ENCODE results near the gene NUDC. TPM values are rescaled to one million over a fixed set of nuclear protein-coding genes. Genes with fewer than 3 reads are reported as not detected.

Gene NUDC
- total and polyA plus RNA-seq, 2 of the 13 experiments (the other 11 are each of a cell fraction or from before 2014, with no cell fraction given) = 34.7 to 104 TPM

DNA sequence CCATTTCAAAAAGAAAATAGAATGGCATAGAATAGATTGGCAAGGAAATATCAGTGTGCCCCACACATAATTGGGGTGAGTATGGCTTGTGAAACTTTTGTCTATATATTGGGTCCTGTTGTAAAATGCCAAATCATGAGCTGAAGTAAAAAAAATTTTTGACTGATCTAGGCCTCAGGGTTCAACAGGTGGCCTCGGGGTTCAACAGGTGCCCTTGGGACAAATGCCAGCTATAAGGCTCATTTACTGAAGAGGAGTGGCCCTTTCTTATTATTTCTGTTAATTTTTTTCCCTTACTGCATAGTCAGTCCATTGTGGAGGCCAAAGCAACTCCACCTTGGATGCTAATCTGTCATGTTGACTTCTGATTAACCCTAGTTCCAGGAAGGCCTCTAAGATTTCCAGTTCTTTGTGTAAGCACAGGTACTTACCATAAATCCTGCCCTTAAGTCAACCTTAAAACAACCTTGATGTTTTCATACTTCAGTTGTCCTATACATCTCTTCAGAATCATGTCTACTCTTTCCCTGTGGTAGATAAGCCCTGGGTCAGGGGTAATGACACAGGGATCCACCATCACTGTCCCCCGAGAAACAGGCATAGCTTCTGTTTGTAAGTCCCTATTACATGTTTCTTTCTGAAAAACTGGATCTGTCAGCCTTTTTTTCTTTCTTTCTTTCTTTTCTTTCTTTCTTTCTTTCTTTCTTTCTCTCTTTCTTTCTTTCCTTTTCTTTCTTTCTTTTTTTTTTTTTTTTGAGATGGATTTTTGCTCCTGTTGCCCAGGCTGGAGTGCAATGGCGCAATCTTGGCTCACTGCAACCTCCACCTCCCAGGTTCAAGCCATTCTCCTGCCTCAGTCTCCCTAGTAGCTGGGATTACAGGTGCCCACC, 55.3 kb downstream of the NUDC start:
- DNase-seq (ENCODE audit: low spot score) (no peak), ATAC-seq (no peak), FAIRE-seq (no peak)
- Histone ChIP-seq H3K27ac (ENCODE audit: extremely low read length, insufficient read depth, low read length) (no peak overlapping the region), H2AFZ (ENCODE audit: low read length) (no peak overlapping the region), H3K36me3 (replicated peaks in 1 of 2; ENCODE audit: control insufficient read depth in 1 of 2, insufficient read depth in 2 of 2, low read length in 2 of 2) (no peaks in the 10 kb centered on the region), H3K4me1 (ENCODE audit: insufficient read depth, low read length) (peaks cover 38% of the 10 kb centered on the region), H3K9ac (ENCODE audit: insufficient read depth, low read depth, low read length) (no peak overlapping the region), H3K4me2 (ENCODE audit: low read depth, low read length) (no peak overlapping the region), H3K27me3 (ENCODE audit: control insufficient read depth in 1 of 2, insufficient read depth in 2 of 2, low read length in 2 of 2) (no peaks in the 10 kb centered on the region), H3K79me2 (ENCODE audit: insufficient read depth, low read length) (no peaks in the 10 kb centered on the region), H3K9me3 (ENCODE audit: low read length) (no peaks in the 10 kb centered on the region), H3K4me3 (replicated peaks in 1 of 3; ENCODE audit: insufficient read depth in 1 of 3, low read depth in 2 of 3, low read length in 3 of 3) (no peak overlapping the region), H4K20me1 (ENCODE audit: insufficient read depth, low read length) (no peaks in the 10 kb centered on the region)
- ChIA-PET CTCF (ENCODE audit: low intra/inter-chr PET ratio, low total read pairs) (no interaction called here), POLR2A (interaction anchor here (0.8 to 1.6 kb wide), 5 partner anchors 10 to 63 kb away, joined by 3 to 6 read pairs (median 4); no protein-coding TSS in a partner anchor)
- TF ChIP-seq PHF8 (CRISPR knock-in tag; IDR thresholded peaks at IDR 0.05) (no peak), NCOA2 (CRISPR knock-in tag; IDR thresholded peaks at IDR 0.05) (peak; percentile 74), GPN1 (CRISPR knock-in tag; IDR thresholded peaks at IDR 0.05; ENCODE audit: borderline replicate concordance) (no peak), TOE1 (CRISPR knock-in tag; IDR thresholded peaks at IDR 0.05) (no peak), NFE2 (CRISPR knock-in tag; IDR thresholded peaks at IDR 0.05) (no peak), SOX13 (IDR thresholded peaks at IDR 0.05) (no peak), SOX13 (CRISPR knock-in tag; conservative IDR thresholded peaks at IDR 0.05 in 1 of 2, IDR thresholded peaks at IDR 0.05 in 1 of 2) (peak in 1 of 2 experiments; percentile 12; a peak in 1 of 4 replicates), YEATS4 (CRISPR knock-in tag; IDR thresholded peaks at IDR 0.05; ENCODE audit: borderline replicate concordance) (no peak), RARA (CRISPR knock-in tag; IDR thresholded peaks at IDR 0.05) (peak; percentile 11; the same call in 1 of the 2 replicates), PPARG (CRISPR knock-in tag; conservative IDR thresholded peaks at IDR 0.05) (no peak), IRX3 (CRISPR knock-in tag; IDR thresholded peaks at IDR 0.05; ENCODE audit: borderline replicate concordance, low read depth) (no peak), POLR2A (IDR thresholded peaks at IDR 0.05; ENCODE audit: insufficient read depth in 1 of 2, low read depth in 2 of 2, low read length in 2 of 2) (no peak), HOXA5 (CRISPR knock-in tag; IDR thresholded peaks at IDR 0.05) (no peak), CC2D1A (CRISPR knock-in tag; IDR thresholded peaks at IDR 0.05) (no peak)
- TF ChIP-seq, protein P1, sequence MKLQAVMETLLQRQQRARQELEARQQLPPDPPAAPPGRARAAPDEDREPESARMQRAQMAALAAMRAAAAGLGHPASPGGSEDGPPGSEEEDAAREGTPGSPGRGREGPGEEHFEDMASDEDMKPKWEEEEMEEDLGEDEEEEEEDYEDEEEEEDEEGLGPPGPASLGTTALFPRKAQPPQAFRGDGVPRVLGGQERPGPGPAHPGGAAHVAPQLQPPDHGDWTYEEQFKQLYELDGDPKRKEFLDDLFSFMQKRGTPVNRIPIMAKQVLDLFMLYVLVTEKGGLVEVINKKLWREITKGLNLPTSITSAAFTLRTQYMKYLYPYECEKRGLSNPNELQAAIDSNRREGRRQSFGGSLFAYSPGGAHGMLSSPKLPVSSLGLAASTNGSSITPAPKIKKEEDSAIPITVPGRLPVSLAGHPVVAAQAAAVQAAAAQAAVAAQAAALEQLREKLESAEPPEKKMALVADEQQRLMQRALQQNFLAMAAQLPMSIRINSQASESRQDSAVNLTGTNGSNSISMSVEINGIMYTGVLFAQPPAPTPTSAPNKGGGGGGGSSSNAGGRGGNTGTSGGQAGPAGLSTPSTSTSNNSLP (IDR thresholded peaks at IDR 0.05; ENCODE audit: low read depth, low read length) = no peak
- TF ChIP-seq, protein P2, sequence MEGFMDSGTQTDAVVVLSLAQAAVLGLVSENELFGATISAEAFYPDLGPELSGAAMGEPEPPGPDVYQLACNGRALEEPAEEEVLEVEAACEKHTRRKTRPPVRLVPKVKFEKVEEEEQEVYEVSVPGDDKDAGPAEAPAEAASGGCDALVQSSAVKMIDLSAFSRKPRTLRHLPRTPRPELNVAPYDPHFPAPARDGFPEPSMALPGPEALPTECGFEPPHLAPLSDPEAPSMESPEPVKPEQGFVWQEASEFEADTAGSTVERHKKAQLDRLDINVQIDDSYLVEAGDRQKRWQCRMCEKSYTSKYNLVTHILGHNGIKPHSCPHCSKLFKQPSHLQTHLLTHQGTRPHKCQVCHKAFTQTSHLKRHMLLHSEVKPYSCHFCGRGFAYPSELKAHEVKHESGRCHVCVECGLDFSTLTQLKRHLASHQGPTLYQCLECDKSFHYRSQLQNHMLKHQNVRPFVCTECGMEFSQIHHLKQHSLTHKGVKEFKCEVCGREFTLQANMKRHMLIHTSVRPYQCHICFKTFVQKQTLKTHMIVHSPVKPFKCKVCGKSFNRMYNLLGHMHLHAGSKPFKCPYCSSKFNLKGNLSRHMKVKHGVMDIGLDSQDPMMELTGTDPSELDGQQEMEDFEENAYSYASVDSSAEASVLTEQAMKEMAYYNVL (CRISPR knock-in tag; IDR thresholded peaks at IDR 0.05; ENCODE audit: borderline replicate concordance) = no peak
- intact Hi-C loops (cut with micrococcal nuclease; ENCODE audit: unreplicated experiment) = no loop called here
- 33% methylated on average over 3 of the region's 3 CpGs for WGBS (ENCODE audit: low lambda C conversion rate)
- BruUV-seq (replicated peaks) = no TSS peak
- in situ Hi-C loops (cut with HindIII; ENCODE audit: extremely low pct_ligation_motif_present, low pct_unique_long_range_greater_than_20kb) = no loop called here

Data from HepG2 (cell line).